Lower leg skin (tissue), 4 donors: Measurements from ENCODE around the gene JAG1. TPM values are rescaled to one million over a fixed set of nuclear protein-coding genes. Genes with fewer than 3 reads are reported as not detected.

Source experiments
- DNase-seq, 2 donors: peaks; one replicate each; pipeline ENCODE4 v3.0.0-alpha.2; 2019; ENCODE audit warnings: low spot score in 2 of 2
- H3K4me3 ChIP-seq: fragments of 200-600 bp; sonication (generic); 2 replicates; pipeline ENCODE4 v1.5.1; 2017; ENCODE audit warnings: mild to moderate bottlenecking, low read depth; ENCODE audit not compliant: poor library complexity, severe bottlenecking
- CTCF ChIP-seq, 3 donors: fragments of 450-650 bp; IDR thresholded peaks; one replicate each; pipeline ENCODE4 v1.5.1; 2016; ENCODE audit warnings: antibody characterized with exemption in 3 of 3, mild to moderate bottlenecking in 3 of 3, moderate library complexity in 2 of 3
- POLR2A ChIP-seq, 2 donors: fragments of 450-650 bp; IDR thresholded peaks; one replicate each; pipeline ENCODE4 v1.6.1; 2016 to 2017; ENCODE audit warnings: antibody characterized with exemption in 2 of 2, mild to moderate bottlenecking in 1 of 2, moderate library complexity in 1 of 2
- WGBS, 2 donors: methylation state at CpG; one replicate each; pipeline ENCODE4 v1.1.5; 2018; 5-methylcytosine and 5-hydroxymethylcytosine counted together
- intact Hi-C: fragments of 100-400 bp; cut with DNase I; formaldehyde crosslinking; loops from one replicate; pipeline ENCODE4 v1.15.0; 2023; ENCODE audit warnings: low total_unique reads
- total RNA-seq, 4 donors: library from RNA; depleted of rRNA; stranded (reverse); fragments of >200 nt; gene quantifications; one replicate each; pipeline ENCODE4 v1.1.0, GENCODE V29; 2016

The JAG1 gene
- total RNA-seq, 4 donors from 2014 or later = 145 to 238 (median 186) TPM

- no peak overlapping the region for H3K4me3 ChIP-seq
- WGBS, 2 donors = 86 to 96% methylated on average over 4 of the region's 4 CpGs
- peak in 1 of 2 donors; percentile 26 for DNase-seq
- TF ChIP-seq CTCF (IDR thresholded peaks at IDR 0.05) (no peak), POLR2A (IDR thresholded peaks at IDR 0.05) (no peak)
- intact Hi-C loops = no loop called here
These were observed 27.8 kb downstream of the JAG1 start for GRCh38 chr20:10646006-10646405.

GRCh38 chr20:10645205-10645570 is 28.6 kb downstream of the JAG1 start:
- WGBS, 2 donors = 90 to 92% methylated on average over 10 of the region's 10 CpGs
- intact Hi-C loops = no loop called here
- DNase-seq = no peak
- TF ChIP-seq POLR2A (IDR thresholded peaks at IDR 0.05) (no peak), CTCF (IDR thresholded peaks at IDR 0.05) (no peak)
- H3K4me3 ChIP-seq = no peak overlapping the region

DNA sequence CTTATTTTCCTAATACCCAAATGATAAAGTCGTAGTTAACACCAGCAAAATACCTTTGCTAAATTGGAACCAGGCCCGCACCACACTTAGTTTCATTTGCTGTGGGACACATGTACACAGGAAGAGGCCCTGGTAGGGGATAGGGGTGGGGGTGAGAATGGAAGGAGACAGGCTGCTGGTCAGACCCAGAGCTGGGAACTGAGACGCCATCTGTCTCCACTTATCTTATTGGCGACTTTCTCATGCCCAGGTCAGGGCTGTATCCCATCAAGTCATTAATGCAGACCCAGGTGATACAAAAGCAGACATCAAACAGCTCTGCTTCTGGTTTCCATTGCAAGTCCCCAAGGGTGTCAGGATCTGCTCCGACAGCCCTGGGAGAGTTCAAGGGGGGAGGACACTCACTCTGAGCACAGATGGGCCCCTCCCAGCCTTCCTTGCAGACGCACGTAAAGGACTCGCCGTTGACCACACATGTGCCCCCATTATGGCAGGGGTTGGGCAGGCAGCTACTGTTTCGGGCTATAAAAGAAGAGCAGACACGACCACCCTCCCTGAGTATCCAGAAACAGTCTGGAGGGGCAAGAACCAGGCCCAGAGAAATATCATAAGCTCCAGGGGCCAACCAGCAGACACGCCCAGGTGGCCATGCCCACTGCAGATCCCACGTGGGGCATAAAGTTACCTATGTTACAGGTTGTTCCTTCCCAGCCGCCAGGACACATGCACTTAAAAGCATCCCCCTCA is 29.2 kb downstream of the JAG1 start:
- TF ChIP-seq POLR2A (IDR thresholded peaks at IDR 0.05) = no peak
- no peak for TF ChIP-seq CTCF (IDR thresholded peaks at IDR 0.05)
- DNase-seq = peak in 1 of 2 donors; percentile 42
- 81 to 84% methylated on average over 12 to 14 of the region's 14 CpGs for WGBS, 2 donors
- H3K4me3 ChIP-seq = no peak overlapping the region
- intact Hi-C loops = no loop called here

DNA sequence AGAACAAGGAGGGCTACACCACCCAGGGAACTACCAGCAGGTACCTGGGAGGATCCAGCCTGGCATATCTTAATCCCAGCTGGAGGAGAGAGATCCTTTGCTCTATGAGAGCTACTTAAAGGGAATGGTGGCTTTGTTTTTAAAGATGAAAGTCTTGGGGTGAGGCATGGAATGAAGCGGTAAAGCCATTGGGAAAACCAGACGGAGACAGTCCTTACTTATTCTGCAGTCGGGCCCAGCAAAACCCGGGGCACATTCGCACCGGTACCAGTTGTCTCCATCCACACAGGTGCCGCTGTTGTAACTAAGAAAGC is 30.3 kb downstream of the JAG1 start:
- intact Hi-C loops = no loop called here
- no peak for DNase-seq
- no peak overlapping the region for H3K4me3 ChIP-seq
- no peak for TF ChIP-seq POLR2A (IDR thresholded peaks at IDR 0.05)
- TF ChIP-seq CTCF (IDR thresholded peaks at IDR 0.05) = no peak
- WGBS, 2 donors = 92% methylated on average over 7 of the region's 7 CpGs

DNA sequence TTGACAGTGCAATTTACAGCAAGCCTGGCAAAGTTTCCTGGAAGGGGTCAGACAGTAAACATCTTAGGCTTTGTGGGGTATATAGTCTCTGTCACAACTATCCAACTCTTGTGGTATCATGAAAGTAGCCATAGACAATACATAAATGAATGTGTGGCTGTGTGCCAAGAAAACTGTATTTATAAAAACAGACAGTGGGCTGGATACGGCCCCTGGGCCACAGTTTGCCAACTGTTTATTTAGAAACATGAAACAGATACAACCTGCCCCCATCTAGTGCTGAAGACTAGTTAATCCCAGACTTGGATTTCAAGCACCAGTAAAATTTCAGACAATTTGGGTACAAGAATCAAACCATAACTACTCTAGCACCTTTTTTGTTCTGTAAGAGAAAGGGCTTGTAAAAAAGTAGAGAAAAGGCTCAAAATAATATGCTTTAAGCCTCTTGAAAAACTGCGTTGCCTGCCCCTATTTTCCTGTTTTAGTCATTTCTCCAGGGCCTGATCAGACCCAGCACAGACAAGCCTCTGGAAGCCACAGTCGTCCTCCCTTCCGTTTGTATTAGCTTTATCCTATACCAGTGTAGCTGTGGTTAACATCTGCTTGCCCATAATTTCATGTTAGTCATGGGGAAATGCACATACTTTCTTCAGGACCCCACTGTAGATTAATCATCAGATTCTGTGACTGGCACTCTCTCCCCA is 30.8 kb downstream of the JAG1 start:
- intact Hi-C loops = no loop called here
- WGBS, 2 donors = 67% methylated on average over 4 of the region's 4 CpGs
- no peak overlapping the region for H3K4me3 ChIP-seq
- TF ChIP-seq CTCF (IDR thresholded peaks at IDR 0.05) = no peak
- no peak for TF ChIP-seq POLR2A (IDR thresholded peaks at IDR 0.05)
- no peak for DNase-seq
